Measurements from ENCODE around the gene ATP1A4. TPM values are rescaled to one million over a fixed set of nuclear protein-coding genes. Genes with fewer than 3 reads are reported as not detected.
A peak's percentile ranks its signal among the peaks of the same experiment; 100 is the strongest.
"Not testable (repeated sequence)": the region's sequence is repeated elsewhere in the genome, so short reads cannot be mapped to it uniquely, and the experiment has no call there.

Gene ATP1A4
- total RNA-seq, 6 experiments from 2014 or later, result not detected

- Mint-ChIP-seq H3K4me3 (no peak overlapping the region), H3K27ac (no peak overlapping the region), H3K36me3 (ENCODE audit: low read depth) (no peaks in the 10 kb centered on the region), H3K9me3 (no peaks in the 10 kb centered on the region), H3K4me1 (ENCODE audit: low read depth) (peaks cover 11% of the 10 kb centered on the region; the same call in 1 of the 2 replicates), H3K27me3 (ENCODE audit: insufficient read depth) (peaks cover 28% of the 10 kb centered on the region)
- DNase-seq, result no peak
- no peak for TF ChIP-seq CTCF (IDR thresholded peaks at IDR 0.05)
These were observed 43.9 kb upstream of the ATP1A4 start for GRCh38 chr1:160107512-160107911.

- peak; percentile 78 for TF ChIP-seq CTCF (IDR thresholded peaks at IDR 0.05)
- Mint-ChIP-seq H3K27me3 (ENCODE audit: insufficient read depth) (peaks cover 31% of the 10 kb centered on the region), H3K4me3 (no peak overlapping the region), H3K4me1 (ENCODE audit: low read depth) (0 out of 2 replicates have a peak, but pooled peaks cover 5% of the 10 kb centered on the region), H3K27ac (no peak overlapping the region), H3K9me3 (no peaks in the 10 kb centered on the region), H3K36me3 (ENCODE audit: low read depth) (no peaks in the 10 kb centered on the region)
- peak; percentile 39 for DNase-seq
These were observed 42.3 kb upstream of the ATP1A4 start for GRCh38 chr1:160108888-160109662.

- Mint-ChIP-seq H3K4me1 (ENCODE audit: low read depth) (0 out of 2 replicates have a peak, but pooled peaks cover 2% of the 10 kb centered on the region), H3K27me3 (ENCODE audit: insufficient read depth) (peaks cover 35% of the 10 kb centered on the region), H3K27ac (no peak overlapping the region), H3K9me3 (no peaks in the 10 kb centered on the region), H3K36me3 (ENCODE audit: low read depth) (no peaks in the 10 kb centered on the region), H3K4me3 (no peak overlapping the region)
- no peak for TF ChIP-seq CTCF (IDR thresholded peaks at IDR 0.05)
- DNase-seq, result no peak
These were observed 41.7 kb upstream of the ATP1A4 start for GRCh38 chr1:160109686-160110085.

GRCh38 chr1:160111462-160111861 is 39.9 kb upstream of the ATP1A4 start:
- H3K27ac Mint-ChIP-seq; H3K4me1 Mint-ChIP-seq (ENCODE audit: low read depth); DNase-seq; H3K9me3 Mint-ChIP-seq; H3K36me3 Mint-ChIP-seq (ENCODE audit: low read depth); H3K4me3 Mint-ChIP-seq: not testable (repeated sequence)
- peaks cover 51% of the 10 kb centered on the region for H3K27me3 Mint-ChIP-seq (ENCODE audit: insufficient read depth)

GRCh38 chr1:160112357-160112756 is 39.0 kb upstream of the ATP1A4 start:
- no peak overlapping the region for H3K27ac Mint-ChIP-seq
- H3K9me3 Mint-ChIP-seq, result no peaks in the 10 kb centered on the region
- H3K4me3 Mint-ChIP-seq, result no peak overlapping the region
- no peaks in the 10 kb centered on the region for H3K36me3 Mint-ChIP-seq (ENCODE audit: low read depth)
- no peak for TF ChIP-seq CTCF (IDR thresholded peaks at IDR 0.05)
- no peak for DNase-seq
- peaks cover 10% of the 10 kb centered on the region; the same call in 1 of the 2 replicates for H3K4me1 Mint-ChIP-seq (ENCODE audit: low read depth)
- H3K27me3 Mint-ChIP-seq (ENCODE audit: insufficient read depth), result peaks cover 58% of the 10 kb centered on the region

- no peaks in the 10 kb centered on the region for H3K36me3 Mint-ChIP-seq (ENCODE audit: low read depth)
- peaks cover 59% of the 10 kb centered on the region for H3K27me3 Mint-ChIP-seq (ENCODE audit: insufficient read depth)
- H3K4me3 Mint-ChIP-seq, result no peak overlapping the region
- H3K9me3 Mint-ChIP-seq, result no peaks in the 10 kb centered on the region
- peaks cover 10% of the 10 kb centered on the region; the same call in 1 of the 2 replicates for H3K4me1 Mint-ChIP-seq (ENCODE audit: low read depth)
- H3K27ac Mint-ChIP-seq, result no peak overlapping the region
- no peak for DNase-seq
- 0 out of 2 replicates have a peak, but pooled peaks have one; percentile 31 for TF ChIP-seq CTCF (IDR thresholded peaks at IDR 0.05)
These were observed 38.0 kb upstream of the ATP1A4 start for GRCh38 chr1:160113407-160113806.
